NCI-H1092 treated with DMSO at 0.1 percent for 48 hours (cell line): Measurements from ENCODE around the gene AHNAK.

Experiments used
- DNase-seq: peaks from one replicate; lab custom pipeline; 2025; lab: John Stamatoyannopoulos, UW

Gene AHNAK

GRCh38 chr11:62435846-62436660 lies 110.6 kb downstream of the AHNAK start:
- no peak for DNase-seq

DNA sequence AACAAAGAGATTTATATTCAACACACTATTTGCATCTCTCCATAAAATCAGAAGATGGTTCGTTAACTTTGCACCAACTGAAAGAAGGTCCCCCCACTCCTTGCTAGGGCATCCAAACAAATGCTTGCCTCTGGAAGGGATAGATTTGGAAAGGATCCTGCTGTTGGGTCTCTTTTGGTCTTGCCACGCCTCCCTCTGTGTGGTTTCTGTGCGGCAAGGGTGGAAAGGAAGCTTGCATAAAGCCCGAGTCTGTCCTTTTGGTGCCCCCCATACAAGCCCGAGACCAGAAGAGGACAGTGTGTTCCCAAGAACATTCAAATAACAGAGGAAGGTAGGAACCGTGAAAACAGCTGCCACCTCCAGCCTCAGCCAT lies 112.7 kb downstream of the AHNAK start:
- DNase-seq: no peak

GRCh38 chr11:62433141-62433903 lies 113.3 kb downstream of the AHNAK start:
- DNase-seq: no peak

GRCh38 chr11:62432695-62433094 lies 113.9 kb downstream of the AHNAK start:
- no peak for DNase-seq

- DNase-seq: no peak
Observed at GRCh38 chr11:62431171-62431901, 115.3 kb downstream of the AHNAK start.

DNA sequence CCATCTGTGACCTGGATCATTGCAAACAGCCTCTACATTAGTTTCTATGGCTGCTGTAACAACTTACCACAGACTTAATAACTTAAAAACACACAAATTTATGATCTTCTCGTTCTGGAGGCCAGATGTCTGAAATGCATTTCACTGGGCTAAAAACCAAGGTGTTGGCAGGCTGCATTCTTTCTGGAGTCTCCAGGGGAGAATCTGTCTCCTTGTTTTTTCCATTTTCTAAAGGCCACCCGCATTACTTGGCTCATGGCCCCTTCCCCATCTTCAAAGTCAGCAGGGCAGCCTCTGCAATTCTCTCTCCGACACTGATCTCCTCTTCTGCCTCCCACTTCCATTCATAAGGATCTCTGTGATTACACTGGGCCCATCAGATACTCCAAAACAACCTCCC lies 116.2 kb downstream of the AHNAK start:
- no peak for DNase-seq

DNA sequence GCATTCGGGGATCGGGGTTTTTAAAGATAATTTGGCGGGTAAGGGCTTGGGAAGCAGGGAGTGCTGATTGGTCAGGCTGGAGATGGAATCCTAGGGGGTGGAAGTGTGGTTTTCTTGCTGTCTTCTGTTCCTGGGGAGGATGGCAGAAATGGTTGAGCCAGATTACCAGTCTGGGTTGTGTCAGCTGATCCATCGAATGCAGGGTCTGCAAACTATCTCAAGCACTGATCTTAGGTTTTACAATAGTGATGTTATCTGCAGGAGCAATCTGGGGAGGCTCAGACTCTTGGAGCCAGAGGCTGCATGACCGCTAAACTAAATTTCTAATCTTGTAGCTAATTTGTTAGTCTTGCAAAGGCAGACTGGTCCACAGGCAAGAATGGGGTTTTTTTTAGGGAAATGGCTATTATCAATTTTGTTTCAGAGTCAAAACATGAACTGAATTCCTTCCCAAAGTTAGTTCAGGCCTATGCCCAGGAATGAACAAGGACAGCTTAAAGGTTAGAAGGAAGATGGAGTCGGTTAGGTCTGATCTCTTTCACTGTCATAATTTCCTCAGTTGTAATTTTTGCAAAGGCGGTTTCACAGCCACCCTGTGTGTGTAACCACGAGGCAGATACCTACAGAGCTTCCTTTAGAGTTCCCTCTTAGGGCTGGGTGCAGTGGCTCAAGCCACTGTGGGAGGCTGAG lies 117.6 kb downstream of the AHNAK start:
- no peak for DNase-seq

DNA sequence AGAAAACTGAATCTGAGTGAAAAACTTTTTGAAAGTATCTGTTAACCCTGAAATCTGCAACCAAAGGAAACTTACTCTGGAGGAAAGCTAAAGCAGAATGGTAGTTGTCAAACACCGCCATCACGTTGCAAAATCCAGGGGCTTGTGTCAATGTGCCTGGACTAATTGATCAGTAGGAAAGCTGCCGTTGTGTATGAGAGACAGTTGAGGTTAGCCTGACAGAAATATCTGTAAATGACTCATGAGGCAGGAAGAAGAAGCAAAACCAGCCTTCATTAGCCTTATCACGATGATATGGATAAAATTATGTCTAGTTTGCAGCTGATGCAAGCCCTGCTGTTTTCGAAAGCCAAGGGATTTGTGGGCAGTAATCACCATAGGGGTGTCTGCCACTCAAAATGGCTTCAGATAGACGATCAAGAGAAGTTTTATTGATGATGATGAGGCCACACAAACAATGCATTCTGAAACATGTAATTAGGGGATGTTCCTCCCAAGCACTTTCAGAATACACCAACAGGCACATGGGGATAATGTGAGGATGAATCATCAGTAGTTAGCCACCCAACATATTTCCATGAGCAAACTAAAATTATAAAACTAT lies 118.9 kb downstream of the AHNAK start:
- no peak for DNase-seq

DNA sequence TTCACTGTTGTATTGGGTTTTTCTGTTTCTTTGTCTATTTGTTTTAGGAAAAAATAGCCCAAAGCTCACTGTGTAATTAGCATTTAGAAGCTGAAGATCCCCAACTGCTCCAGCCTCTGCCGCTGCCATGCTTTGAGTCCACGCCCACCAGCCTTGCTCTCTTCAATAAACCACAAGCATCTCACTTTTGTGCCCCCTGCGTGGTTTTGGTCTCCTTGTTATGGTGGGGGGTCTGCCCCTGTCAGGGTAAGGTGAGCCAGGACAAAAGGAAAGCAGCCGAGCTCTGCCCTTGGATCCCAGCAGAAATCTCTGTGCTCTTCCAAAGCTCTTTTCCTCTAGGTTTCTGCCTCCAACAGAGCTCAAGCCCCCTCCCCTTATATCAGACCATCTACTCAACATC lies 123.6 kb downstream of the AHNAK start:
- DNase-seq: no peak

- DNase-seq: no peak
Observed at GRCh38 chr11:62421996-62422395, 124.6 kb downstream of the AHNAK start.

- no peak for DNase-seq
Observed at GRCh38 chr11:62420882-62421281, 125.7 kb downstream of the AHNAK start.

- DNase-seq: no peak
Observed at GRCh38 chr11:62419943-62420342, 126.7 kb downstream of the AHNAK start.

DNA sequence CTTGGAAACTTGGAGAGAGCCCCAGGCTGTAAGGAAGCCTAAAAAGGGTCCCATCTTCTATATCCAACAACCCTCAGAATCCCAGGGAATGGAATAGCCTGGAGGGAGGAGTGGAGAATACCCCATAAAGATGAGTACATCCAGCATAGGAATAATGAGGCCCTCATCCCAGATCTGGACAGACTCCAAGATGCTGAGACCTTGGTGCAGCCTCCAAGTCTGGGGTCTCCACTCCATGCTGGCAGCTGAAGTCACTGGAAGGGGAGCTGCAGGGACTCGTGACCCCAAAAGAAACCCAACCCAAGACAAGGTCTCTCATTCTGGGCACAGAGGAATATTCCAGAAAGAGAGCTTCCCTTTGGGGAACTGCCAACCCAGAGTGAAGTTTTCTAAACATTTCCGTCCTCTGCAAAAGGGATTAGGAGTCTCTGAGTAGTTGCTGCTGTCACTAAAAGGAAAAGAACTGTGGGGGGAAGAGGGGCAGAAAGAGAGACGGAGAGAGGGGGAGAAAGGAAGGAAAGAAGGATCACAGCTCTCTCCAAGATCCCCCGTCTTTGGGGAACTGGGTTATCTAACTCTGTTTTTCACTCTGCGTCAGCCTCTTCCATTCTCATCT lies 127.2 kb downstream of the AHNAK start:
- DNase-seq: no peak

- no peak for DNase-seq
Observed at GRCh38 chr11:62418733-62419132, 127.9 kb downstream of the AHNAK start, which contains the start of gene SCGB1A1. Gene SCGB1A1 (plus strand): TSS chr11:62419033. CDS start chr11:62419096, 63 bp downstream.

- DNase-seq: no peak
Observed at GRCh38 chr11:62418136-62418535, 128.5 kb downstream of the AHNAK start.

- no peak for DNase-seq
Observed at GRCh38 chr11:62416596-62416995, 130.0 kb downstream of the AHNAK start.

GRCh38 chr11:62413060-62413696 lies 133.4 kb downstream of the AHNAK start:
- DNase-seq: no peak

DNA sequence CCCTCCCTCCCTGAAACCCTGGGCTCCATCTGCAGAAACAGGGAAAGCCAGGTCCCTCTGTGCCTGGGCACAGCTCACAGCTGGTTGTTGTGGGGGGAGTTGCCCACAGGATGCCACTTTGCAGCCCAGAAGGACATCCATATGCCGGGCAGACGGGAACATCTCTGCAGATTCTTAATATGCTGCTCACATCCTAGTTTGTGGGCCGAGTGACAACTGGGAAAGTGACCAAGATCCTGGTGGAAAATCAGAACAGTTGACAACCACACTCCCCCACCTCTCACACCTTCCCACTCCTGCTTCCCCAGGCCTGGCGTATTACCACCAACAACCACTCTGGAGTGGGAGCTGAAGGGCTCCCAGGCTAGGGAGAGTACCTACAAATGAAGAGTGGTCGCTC lies 135.1 kb downstream of the AHNAK start:
- DNase-seq: no peak

GRCh38 chr11:62410972-62411371 lies 135.6 kb downstream of the AHNAK start:
- DNase-seq: no peak

GRCh38 chr11:62409831-62410230 lies 136.8 kb downstream of the AHNAK start:
- peak; percentile 11 for DNase-seq

GRCh38 chr11:62406034-62406433 lies 140.6 kb downstream of the AHNAK start:
- no peak for DNase-seq
